Stomach (tissue), 9 donors: ENCODE results near the gene RGS7. TPM values are rescaled to one million over a fixed set of nuclear protein-coding genes. Genes with fewer than 3 reads are reported as not detected.
A peak's percentile ranks its signal among the peaks of the same experiment; 100 is the strongest.

ENCODE experiments used
- DNase-seq, 2 donors: peaks; one replicate each; pipeline versions ENCODE4 v3.0.0 to v3.0.0-alpha.2; 2013 to 2019
- H3K27ac ChIP-seq, 5 donors: fragments of 200-600 bp in 4 of 5; sonication (generic) in 4 of 5; one replicate each; pipeline ENCODE4 v1.5.1; 2013 to 2019; ENCODE audit warnings: mild to moderate bottlenecking in 1 of 5, moderate library complexity in 1 of 5
- H3K27me3 ChIP-seq, 3 donors: fragments of 200-600 bp; sonication (generic); one replicate each; pipeline ENCODE4 v1.5.1; 2017 to 2019; ENCODE audit warnings: mixed run types in 1 of 3
- H3K36me3 ChIP-seq, 4 donors: fragments of 200-600 bp; sonication (generic); 1 replicate in 3 of 4; 2 replicates in 1 of 4; pipeline ENCODE4 v1.5.1; 2016 to 2019
- H3K4me1 ChIP-seq, 4 donors: fragments of 200-600 bp; sonication (generic); one replicate each; pipeline ENCODE4 v1.5.1; 2016 to 2019
- H3K4me3 ChIP-seq, 4 donors: fragments of 200-600 bp; sonication (generic) in 3 of 4; one replicate each; pipeline ENCODE4 v1.5.1; 2016 to 2019; ENCODE audit warnings: mild to moderate bottlenecking in 1 of 4
- H3K9me3 ChIP-seq, 4 donors: fragments of 200-600 bp; sonication (generic); one replicate each; pipeline ENCODE4 v1.5.1; 2016 to 2019
- CTCF ChIP-seq, 7 experiments: fragments of 450-650 bp in 4 of 7; fragments of 200-600 bp in 3 of 7; sonication (generic) in 3 of 7; IDR thresholded peaks; one replicate each; pipeline ENCODE4 v1.5.1; 2016 to 2019; ENCODE audit warnings: antibody characterized with exemption in 7 of 7, control low read depth in 2 of 7, mild to moderate bottlenecking in 1 of 7
- EP300 ChIP-seq: sonication (generic); formaldehyde crosslinking; IDR thresholded peaks from one replicate; pipeline ENCODE4 v1.6.1; 2017; ENCODE audit warnings: antibody characterized with exemption
- POLR2A ChIP-seq, 4 donors: fragments of 450-650 bp; IDR thresholded peaks; one replicate each; pipeline ENCODE4 v1.6.1; 2016; ENCODE audit warnings: antibody characterized with exemption in 4 of 4, control low read depth in 2 of 4, mild to moderate bottlenecking in 1 of 4, moderate library complexity in 1 of 4
- POLR2AphosphoS5 ChIP-seq, 3 donors: sonication (generic); formaldehyde crosslinking; IDR thresholded peaks; one replicate each; pipeline ENCODE4 v1.6.1; 2016; ENCODE audit warnings: antibody characterized with exemption in 3 of 3
- WGBS, 5 donors: extraction: QIAGEN DNeasy Blood & Tissue Kit in 3 of 5; methylation state at CpG; one replicate each; pipeline versions ENCODE4 v1.1.5 to v1.1.7; 2013 to 2018; 5-methylcytosine and 5-hydroxymethylcytosine counted together
- intact Hi-C: fragments of 100-400 bp; cut with DNase I; formaldehyde crosslinking; loops from one replicate; pipeline ENCODE4 v1.15.1; 2023; ENCODE audit warnings: low total_unique reads
- polyA plus RNA-seq, 3 donors: library from polyadenylated mRNA; stranded (reverse); fragments of 200-250 nt; gene quantifications; one replicate each; pipeline ENCODE4 v1.2.3, GENCODE V29; 2013
- total RNA-seq, 5 donors: library from RNA; depleted of rRNA; stranded (reverse); fragments of >200 nt; gene quantifications; one replicate each; pipeline versions ENCODE4 v1.1.0 to v1.2.3, GENCODE V29; 2014 to 2016
- donor health status: healthy with polysubstance abuse.
- donor health status: Bipolar disorder and iron deficiency.
- donor health status: healthy.

RGS7 gene
- total and polyA plus RNA-seq, 8 donors: 0.23 to 2.9 (median 1.9) TPM; not detected in 2

- H3K4me3 ChIP-seq: no peak overlapping the region
- H3K4me1 ChIP-seq: peaks cover 0 to 15% (median 7%) of the 10 kb centered on the region in 4 donors
- TF ChIP-seq POLR2A (IDR thresholded peaks at IDR 0.05) (no peak), EP300 (no peak), CTCF (IDR thresholded peaks at IDR 0.05) (no peak), POLR2AphosphoS5 (IDR thresholded peaks at IDR 0.05) (no peak)
- H3K27me3 ChIP-seq: no peaks in the 10 kb centered on the region
- H3K27ac ChIP-seq: peak overlapping the region in 1 of 5 donors; percentile 4
- H3K9me3 ChIP-seq: peaks cover 0 to 15% (median 0%) of the 10 kb centered on the region in 4 donors
- DNase-seq: peak in 1 of 2 donors; percentile 71
- H3K36me3 ChIP-seq: no peaks in the 10 kb centered on the region
- WGBS, 5 donors: 14 to 34% (median 20%) methylated on average over 2 of the region's 2 CpGs
- intact Hi-C loops: no loop called here
Measured at GRCh38 chr1:241219449-241219848, 137.6 kb downstream of the RGS7 start.

DNA sequence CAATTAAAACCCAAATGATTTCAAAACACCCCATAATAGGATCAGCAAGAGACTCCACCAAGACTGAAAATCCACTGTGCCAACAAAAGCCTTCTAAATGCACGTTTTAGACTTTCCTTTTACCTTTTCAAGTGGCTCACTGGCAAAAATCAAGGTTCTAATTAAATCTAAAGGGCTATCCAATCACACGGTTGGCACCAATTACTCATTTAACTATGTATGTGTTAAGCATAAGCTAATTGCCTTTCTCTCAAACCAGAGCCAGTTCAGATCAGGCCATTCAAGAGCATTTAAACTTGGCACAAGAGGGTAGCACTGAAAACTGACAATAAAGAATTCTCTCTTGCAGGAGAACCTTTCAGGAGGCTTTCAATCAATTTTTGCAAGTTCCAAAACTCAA is 139.5 kb downstream of the RGS7 start:
- H3K9me3 ChIP-seq: peaks cover 0 to 15% (median 0%) of the 10 kb centered on the region in 4 donors
- 66 to 86% (median 78%) methylated on average over 2 of the region's 2 CpGs for WGBS, 5 donors
- DNase-seq: no peak
- H3K27ac ChIP-seq: no peak overlapping the region
- no peak overlapping the region for H3K4me3 ChIP-seq
- no peaks in the 10 kb centered on the region for H3K36me3 ChIP-seq
- intact Hi-C loops: no loop called here
- no peaks in the 10 kb centered on the region for H3K27me3 ChIP-seq
- TF ChIP-seq EP300 (no peak), POLR2A (IDR thresholded peaks at IDR 0.05) (no peak), CTCF (IDR thresholded peaks at IDR 0.05) (no peak), POLR2AphosphoS5 (IDR thresholded peaks at IDR 0.05) (no peak)
- peaks cover 0 to 24% (median 7%) of the 10 kb centered on the region in 4 donors for H3K4me1 ChIP-seq

- H3K27ac ChIP-seq: peak overlapping the region in 4 of 5 donors; percentile 2 to 55 (median 46)
- intact Hi-C loops: no loop called here
Measured at GRCh38 chr1:241215683-241216082, 141.3 kb downstream of the RGS7 start.

GRCh38 chr1:241215203-241215602 is 141.8 kb downstream of the RGS7 start:
- Histone ChIP-seq H3K36me3 (no peaks in the 10 kb centered on the region), H3K27me3 (no peaks in the 10 kb centered on the region), H3K4me3 (no peak overlapping the region), H3K9me3 (peaks cover 0 to 15% (median 0%) of the 10 kb centered on the region in 4 donors), H3K4me1 (peaks cover 0 to 21% (median 4%) of the 10 kb centered on the region in 4 donors), H3K27ac (peak overlapping the region in 4 of 5 donors; percentile 2 to 68 (median 54))
- intact Hi-C loops: no loop called here
- 2 to 14% (median 8%) methylated on average over 4 of the region's 4 CpGs for WGBS, 5 donors
- peak in 1 of 2 donors; percentile 57 for DNase-seq
- TF ChIP-seq POLR2A (IDR thresholded peaks at IDR 0.05) (no peak), EP300 (no peak), CTCF (IDR thresholded peaks at IDR 0.05) (no peak), POLR2AphosphoS5 (IDR thresholded peaks at IDR 0.05) (peak in 1 of 3 donors; percentile 55)

More at GRCh38 chr1:241215683-241216082, 141.3 kb downstream of the RGS7 start:
- H3K4me1 ChIP-seq: peaks cover 0 to 21% (median 7%) of the 10 kb centered on the region in 4 donors
- no peak for TF ChIP-seq CTCF (IDR thresholded peaks at IDR 0.05)
- TF ChIP-seq POLR2AphosphoS5 (IDR thresholded peaks at IDR 0.05): no peak
- no peak for TF ChIP-seq POLR2A (IDR thresholded peaks at IDR 0.05)
- TF ChIP-seq EP300: no peak
- no peak overlapping the region for H3K4me3 ChIP-seq
- WGBS, 5 donors: 39 to 65% (median 56%) methylated on average over 9 of the region's 9 CpGs
- DNase-seq: no peak
- no peaks in the 10 kb centered on the region for H3K36me3 ChIP-seq
- H3K9me3 ChIP-seq: peaks cover 0 to 15% (median 0%) of the 10 kb centered on the region in 4 donors
- H3K27me3 ChIP-seq: no peaks in the 10 kb centered on the region
